GM18858 (cell line): ENCODE measurements around the gene COX6B1.
"Not testable (repeated sequence)": the region's sequence is repeated elsewhere in the genome, so short reads cannot be mapped to it uniquely, and the experiment has no call there.

Experiments
- ATAC-seq: cut with Tn5 transposase; IDR thresholded peaks from one replicate; pipeline ENCODE4 v1.9.1; 2021; ENCODE audit not compliant: unreplicated experiment

The COX6B1 gene

GRCh38 chr19:35633727-35634440 is 14.2 kb upstream of the COX6B1 start:
- ATAC-seq, result no peak

DNA sequence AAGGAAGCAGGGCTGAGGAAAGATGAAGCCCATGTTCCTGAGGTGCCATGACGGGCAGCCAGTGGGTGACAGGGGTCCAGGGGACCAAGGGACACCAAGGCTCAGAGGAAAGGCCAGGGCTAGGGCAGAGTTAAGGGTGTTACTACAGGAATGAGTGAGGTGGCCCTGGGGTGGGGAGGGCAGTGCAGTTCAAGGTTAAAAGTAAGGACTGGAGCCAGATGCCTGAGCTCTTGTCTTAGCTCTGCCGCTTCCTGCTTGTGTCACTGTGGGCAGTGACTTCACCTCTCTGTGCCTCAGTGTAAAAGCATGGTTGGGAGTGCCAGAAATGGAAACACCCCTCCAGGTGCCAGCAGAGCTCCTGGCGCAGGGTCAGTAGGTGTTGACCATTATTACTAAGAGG is 11.5 kb upstream of the COX6B1 start:
- no peak for ATAC-seq

GRCh38 chr19:35637165-35637564 is 11.0 kb upstream of the COX6B1 start:
- ATAC-seq, result no peak

DNA sequence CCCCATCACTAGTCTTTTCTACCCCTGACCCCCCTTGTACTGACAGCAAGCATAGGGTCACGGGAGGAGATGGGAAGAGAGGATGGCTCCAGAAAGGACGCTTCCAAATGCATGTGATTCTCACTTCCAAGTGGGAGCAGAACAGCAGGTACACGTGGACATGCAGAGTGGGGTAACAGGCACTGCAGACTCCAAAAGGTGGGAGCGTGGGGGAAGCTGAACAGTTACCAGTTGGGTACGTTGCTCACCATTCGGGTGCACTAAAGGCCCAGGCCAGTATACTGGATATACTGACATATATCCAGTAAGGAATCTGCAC is 8.8 kb upstream of the COX6B1 start:
- ATAC-seq, result no peak

- ATAC-seq, result no peak
Measured at GRCh38 chr19:35639863-35640262, 8.3 kb upstream of the COX6B1 start.

- ATAC-seq, result no peak
Measured at GRCh38 chr19:35641515-35642151, 6.5 kb upstream of the COX6B1 start, which contains the start of gene ETV2. Gene ETV2 (plus strand): TSS chr19:35641745. CDS start chr19:35642461, 716 bp downstream.

DNA sequence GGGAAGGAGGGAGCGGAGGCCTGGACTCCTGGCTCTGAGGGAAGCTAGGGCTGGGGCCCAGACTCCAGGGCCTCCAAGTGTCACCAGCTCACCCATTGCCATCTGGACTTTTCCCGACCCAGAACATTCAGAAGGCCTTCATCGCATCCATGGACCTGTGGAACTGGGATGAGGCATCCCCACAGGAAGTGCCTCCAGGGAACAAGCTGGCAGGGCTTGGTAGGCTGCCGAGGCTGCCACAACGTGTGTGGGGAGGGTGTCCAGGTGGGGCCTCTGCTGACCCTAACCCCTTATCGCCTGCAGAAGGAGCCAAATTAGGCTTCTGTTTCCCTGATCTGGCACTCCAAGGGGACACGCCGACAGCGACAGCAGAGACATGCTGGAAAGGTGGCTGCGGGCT is 5.8 kb upstream of the COX6B1 start:
- no peak for ATAC-seq

GRCh38 chr19:35642798-35643254 is 5.3 kb upstream of the COX6B1 start:
- ATAC-seq, result no peak

DNA sequence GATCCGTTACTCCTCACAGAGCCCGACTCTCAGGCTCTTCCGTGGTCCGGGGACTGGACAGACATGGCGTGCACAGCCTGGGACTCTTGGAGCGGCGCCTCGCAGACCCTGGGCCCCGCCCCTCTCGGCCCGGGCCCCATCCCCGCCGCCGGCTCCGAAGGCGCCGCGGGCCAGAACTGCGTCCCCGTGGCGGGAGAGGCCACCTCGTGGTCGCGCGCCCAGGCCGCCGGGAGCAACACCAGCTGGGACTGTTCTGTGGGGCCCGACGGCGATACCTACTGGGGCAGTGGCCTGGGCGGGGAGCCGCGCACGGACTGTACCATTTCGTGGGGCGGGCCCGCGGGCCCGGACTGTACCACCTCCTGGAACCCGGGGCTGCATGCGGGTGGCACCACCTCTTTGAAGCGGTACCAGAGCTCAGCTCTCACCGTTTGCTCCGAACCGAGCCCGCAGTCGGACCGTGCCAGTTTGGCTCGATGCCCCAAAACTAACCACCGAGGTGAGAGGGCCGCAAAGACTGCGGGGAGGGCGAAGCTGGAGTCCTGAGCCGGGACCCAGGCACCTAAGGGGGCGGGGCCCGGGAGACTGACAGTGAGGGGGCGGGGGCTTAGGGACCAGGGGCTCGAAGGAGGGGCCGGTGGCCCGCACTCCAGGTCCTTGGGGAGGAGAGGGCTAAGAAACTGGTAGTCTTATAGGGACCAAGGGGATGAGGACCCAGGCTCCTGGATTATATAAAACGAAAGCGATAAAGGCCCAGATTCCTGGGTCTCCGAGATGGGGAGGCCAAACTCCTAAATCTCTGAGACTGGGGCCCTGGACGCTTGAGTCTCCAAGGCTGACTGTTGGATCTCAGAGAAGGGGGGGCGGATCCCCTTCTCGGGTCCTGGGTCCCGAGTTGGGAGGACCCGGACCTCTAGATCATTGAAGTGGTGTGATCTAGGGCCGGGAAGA is 4.6 kb upstream of the COX6B1 start:
- no peak for ATAC-seq

DNA sequence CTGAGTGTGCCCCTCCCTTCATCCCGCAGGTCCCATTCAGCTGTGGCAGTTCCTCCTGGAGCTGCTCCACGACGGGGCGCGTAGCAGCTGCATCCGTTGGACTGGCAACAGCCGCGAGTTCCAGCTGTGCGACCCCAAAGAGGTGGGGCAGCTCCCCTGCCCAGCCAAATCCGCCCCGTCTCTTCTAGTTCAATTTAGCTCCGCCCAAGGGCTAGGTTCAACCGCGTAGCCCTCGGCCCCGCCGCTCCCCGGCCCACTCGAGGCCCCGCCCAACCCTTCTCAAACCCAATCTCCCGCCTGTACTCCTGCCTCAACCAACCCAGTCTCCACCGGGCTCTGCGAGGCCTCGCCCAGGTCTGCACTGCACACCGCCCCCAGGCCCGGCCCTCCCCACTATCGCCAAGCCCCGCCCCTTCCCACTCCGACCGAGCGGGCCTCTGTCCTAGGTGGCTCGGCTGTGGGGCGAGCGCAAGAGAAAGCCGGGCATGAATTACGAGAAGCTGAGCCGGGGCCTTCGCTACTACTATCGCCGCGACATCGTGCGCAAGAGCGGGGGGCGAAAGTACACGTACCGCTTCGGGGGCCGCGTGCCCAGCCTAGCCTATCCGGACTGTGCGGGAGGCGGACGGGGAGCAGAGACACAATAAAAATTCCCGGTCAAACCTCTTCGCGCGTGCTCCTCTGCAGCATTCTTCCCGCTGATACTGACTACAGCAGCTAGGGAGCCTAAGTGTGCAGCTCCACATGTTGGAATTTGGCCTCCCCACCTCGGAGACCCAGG is 3.7 kb upstream of the COX6B1 start:
- peak; percentile 47 for ATAC-seq

DNA sequence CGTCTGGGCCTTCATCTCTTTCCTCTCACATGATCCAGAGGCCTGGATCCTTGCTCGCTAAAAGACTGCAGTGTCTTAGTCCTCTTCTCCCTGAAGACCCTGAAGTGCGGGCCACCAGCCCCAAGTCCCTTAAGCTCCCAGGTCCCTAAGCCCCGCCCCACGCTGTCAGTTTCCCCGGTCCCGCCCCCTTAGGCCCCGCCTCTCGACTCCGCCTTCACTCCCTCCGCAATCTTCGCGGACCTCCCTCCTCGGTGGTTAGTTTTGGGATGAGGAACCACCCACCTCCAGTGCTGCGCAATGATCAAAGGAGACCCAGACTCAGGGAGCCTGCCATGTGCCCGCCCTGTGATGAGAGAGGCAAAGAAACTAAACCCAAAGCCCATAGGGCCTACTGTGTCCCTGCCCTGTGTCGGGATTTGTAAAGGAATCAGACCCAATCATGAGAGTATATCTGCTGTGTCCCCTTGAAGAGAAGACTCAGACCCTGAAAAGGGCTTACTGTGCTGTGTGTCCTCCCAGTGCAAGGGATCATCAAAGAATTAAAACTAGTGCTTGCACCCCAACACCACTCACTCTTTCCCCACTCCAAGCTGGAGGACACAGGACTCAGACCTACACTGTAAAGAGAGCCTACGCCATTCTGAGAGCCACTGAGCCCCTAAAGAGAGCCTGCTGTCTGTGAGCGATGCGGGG is 3.0 kb upstream of the COX6B1 start:
- ATAC-seq, result no peak

DNA sequence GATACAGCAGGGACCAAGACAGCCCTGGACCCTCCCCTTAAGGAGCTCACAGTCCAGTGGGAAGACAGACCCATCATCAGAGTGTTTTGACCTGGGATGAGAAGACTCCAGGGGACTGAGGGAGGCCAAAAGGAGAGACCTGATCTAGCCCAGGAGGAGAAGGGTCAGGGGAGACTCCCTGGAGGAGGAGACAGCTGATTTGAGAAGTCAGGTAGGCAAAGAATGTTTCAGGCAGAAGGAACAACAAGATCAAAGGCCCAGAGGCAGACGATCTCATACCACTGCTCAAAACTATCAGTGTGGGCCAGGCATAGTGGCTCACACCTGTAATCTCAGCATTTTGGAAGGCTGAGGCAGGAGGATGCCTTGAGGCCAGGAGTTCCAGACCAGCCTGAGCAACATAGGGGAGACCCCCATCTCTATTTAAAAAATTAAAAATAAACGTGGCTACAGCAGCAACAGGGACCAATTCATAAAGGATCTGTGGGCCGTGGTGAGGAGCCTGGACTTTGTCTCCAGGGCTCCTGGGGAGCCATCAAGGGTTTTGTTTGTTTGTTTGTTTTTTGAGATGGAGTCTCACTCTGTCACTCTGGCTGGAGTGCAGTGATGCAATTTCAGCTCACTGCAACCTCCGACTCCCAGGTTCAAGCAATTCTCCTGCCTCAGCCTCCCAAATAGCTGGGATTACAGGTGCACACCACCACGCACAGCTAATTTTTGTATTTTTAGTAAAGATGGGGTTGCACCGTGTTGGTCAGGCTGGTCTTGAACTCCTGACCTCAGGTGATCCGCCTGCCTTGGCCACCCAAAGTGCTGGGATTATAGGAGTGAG is 2.2 kb upstream of the COX6B1 start:
- no peak for ATAC-seq

DNA sequence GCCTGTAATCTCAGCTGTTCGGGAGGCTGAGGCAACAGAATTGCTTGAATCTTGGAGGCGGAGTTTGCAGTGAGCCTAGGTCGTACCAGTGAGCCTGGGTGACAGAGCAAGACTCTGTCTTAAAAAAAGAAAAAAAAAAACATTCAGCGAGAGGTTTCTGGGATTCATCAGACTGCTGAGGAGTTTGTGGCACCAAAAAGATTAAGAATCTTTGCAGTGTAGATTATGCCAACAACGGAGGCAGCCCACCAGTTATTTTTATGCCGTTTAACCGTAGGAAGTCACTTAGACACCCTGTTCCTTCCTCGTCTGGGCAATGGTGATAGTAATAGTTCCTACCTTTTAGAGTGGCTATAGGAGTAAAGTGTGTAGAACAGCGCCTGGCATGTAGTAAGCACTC is 2.5 kb downstream of the COX6B1 start:
- no peak for ATAC-seq

DNA sequence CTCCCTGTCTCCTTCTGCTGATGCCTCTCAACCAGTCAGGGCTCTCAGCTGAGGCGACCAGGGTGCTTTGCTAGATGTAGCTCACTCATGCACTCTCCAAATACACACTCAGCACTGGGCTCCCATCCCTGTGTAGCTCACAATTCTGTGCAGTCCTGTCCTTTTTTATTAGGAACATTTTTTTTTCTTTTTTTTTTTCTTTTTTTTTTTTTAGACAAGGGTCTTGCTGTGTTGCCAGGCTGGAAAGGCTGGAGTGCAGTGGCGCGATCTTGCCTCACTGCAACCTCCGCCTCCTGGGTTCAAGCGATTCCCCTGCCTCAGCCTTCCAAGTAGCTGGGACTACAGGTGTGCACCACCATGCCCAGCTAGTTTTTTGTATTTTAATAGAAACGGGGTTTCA is 6.7 kb downstream of the COX6B1 start:
- ATAC-seq, result not testable (repeated sequence)

GRCh38 chr19:35655600-35655999 is 7.5 kb downstream of the COX6B1 start:
- ATAC-seq, result no peak

DNA sequence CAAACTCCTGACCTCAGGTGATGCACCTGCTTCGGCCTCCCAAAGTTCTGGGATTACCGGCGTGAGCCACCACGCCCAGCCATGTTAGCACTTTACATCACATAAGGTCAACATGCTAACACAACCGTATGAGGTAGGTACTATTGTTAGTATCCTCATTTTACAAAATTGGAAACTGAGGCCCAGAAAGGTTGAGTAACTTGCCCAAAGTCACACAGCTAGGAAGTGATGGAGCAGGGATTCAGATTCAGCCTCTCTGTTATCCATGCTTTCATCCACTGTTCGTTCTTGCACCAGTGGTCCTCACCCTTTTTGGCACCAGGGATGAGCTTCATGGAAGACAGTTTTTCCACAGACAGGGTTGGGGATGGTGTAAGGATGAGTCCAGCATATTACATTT is 8.6 kb downstream of the COX6B1 start:
- ATAC-seq, result no peak

- ATAC-seq, result no peak
Measured at GRCh38 chr19:35657904-35658700, 10.0 kb downstream of the COX6B1 start.

DNA sequence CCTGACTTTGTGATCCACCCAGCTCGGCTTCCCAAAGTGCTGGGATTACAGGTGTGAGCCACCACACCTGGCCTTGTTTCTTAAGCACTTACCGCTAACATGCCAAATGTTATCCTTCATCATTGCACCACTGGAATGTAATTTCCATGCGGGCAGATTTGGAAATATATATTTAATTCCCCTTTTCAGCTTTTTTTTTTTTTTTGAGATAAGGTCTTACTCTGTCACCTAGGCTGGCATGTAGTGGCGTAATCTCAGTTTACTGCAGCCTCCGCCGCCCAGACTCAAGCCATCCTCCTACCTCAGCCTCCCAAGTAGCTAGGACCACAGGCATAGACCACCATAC is 13.8 kb downstream of the COX6B1 start:
- no peak for ATAC-seq

DNA sequence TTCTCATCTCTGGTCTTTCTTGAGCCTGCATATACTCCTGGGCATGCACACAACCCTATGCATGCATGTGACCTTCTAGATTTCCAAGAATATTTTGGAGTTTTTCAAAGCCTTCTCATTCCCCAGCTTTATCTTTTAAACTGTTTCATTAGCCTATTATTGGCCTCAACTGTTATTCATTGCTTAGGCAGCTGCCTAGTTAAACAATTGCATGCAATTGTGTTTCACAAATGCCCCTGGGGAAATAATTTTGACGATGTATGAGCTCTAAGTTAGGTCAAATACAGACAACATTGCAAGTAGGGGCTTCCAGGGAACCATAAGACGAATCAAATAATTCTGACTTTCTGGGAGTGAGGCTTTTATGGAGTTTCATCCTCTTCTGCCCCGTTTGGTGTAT is 15.9 kb downstream of the COX6B1 start:
- no peak for ATAC-seq
